Skeletal muscle cell (primary cell): ENCODE measurements around the gene MTF2.
"Not testable (repeated sequence)": the region's sequence is repeated elsewhere in the genome, so short reads cannot be mapped to it uniquely, and the experiment has no call there.

Experiments used
- DNase-seq: peaks from one replicate; pipeline ENCODE4 v3.0.0-alpha.2; 2010; ENCODE audit warnings: low read depth
- H3K4me3 ChIP-seq: 2 replicates; pipeline ENCODE4 v1.5.1; 2011; ENCODE audit warnings: low read depth, mild to moderate bottlenecking, control low read depth, low read length, moderate library complexity

The MTF2 gene

GRCh38 chr1:93172778-93173177 lies 93.7 kb downstream of the MTF2 start:
- H3K4me3 ChIP-seq: no peak overlapping the region
- no peak for DNase-seq

GRCh38 chr1:93174638-93175037 lies 95.6 kb downstream of the MTF2 start:
- not testable (repeated sequence) for H3K4me3 ChIP-seq, DNase-seq

DNA sequence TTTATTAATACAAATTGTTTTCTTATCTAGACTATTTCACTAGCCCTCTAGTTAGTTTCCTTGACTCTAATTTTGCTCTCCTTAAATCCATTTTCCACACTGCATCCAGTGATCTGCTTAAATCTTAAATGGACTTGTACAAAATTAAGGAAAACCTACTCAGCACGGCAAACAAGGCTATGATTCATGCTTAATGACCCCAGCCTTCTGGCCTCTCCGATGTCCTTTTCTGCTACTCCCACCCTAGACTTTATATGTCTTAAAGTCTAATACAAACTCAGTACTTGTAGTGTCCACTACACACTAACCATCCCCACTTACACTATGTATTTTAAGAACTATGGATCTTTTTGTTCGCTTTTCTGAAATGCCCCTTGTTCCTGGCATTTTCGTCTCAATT lies 98.9 kb downstream of the MTF2 start:
- H3K4me3 ChIP-seq: peak overlapping the region; percentile 86
- DNase-seq: no peak

- no peak for DNase-seq
- peak overlapping the region; percentile 86 for H3K4me3 ChIP-seq
Observed at GRCh38 chr1:93178418-93178817, 99.3 kb downstream of the MTF2 start.

- DNase-seq: peak; percentile 95
Observed at GRCh38 chr1:93179886-93180722, 101.0 kb downstream of the MTF2 start, which contains the start of gene TMED5. Gene TMED5 (minus strand): TSS chr1:93180413. CDS start chr1:93180242, 171 bp downstream.

DNA sequence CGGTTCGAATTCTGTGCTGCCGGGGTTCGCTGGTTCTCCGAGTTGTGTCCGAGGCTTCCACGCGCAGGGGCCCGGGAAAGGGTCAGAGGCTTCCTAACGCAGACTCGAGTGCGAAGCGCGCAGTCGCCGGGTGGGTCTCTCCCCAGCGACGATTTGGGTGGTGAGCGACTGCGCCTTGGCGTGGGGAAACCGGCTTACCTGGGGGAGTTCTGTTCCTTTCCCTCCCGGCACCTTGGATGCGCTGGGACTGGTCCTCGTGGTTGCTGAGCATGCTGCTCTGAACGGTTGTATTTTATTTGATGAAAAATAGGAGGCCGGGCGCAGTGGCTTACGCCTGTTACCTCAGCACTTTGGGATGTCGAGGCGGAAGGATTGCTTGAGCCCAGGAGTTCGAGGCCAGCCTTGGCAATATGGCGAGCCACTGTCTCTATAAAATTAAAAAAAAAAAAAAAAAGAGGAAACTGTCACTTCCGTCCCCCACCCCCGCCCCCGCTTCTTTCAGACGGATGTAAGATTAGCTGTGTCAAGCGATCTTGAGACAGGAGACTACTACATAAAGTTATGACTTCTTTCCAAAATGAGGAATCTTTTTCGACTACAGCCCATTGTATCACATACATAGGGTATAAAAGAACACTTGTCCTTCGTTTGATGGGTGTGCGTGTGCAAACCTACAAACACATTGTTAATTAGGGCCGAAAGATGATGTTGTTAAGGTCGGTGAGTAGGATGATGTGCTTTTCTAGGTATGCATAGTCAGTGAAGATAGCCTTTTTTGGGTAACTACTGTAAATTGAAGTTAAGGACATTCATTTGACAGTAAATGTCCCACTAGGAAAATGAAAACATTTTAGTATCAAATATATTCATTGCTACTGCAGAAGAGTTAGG lies 101.9 kb downstream of the MTF2 start, which contains the start of gene CCDC18:
CCDC18 (plus strand) TSS at position 2 of the 891 bp plus-strand sequence. CDS start 2,638 bp downstream, outside the sequence.
- peak within 1 kb of the TSS; percentile 86 for H3K4me3 ChIP-seq
- no peak for DNase-seq

More at GRCh38 chr1:93179886-93180722, 101.0 kb downstream of the MTF2 start, which contains the start of gene TMED5:
- peak within 1 kb of the TSS; percentile 86 for H3K4me3 ChIP-seq

GRCh38 chr1:93186667-93187066 lies 107.6 kb downstream of the MTF2 start:
- no peak overlapping the region for H3K4me3 ChIP-seq
- no peak for DNase-seq
